ENCODE data around the gene RNLS. TPM values are rescaled to one million over a fixed set of nuclear protein-coding genes. Genes with fewer than 3 reads are reported as not detected.

Gene RNLS
- total RNA-seq, 1 donor from 2014 or later = 12.1 TPM

- DNase-seq (ENCODE audit: low spot score in 2 of 2) = no peak
- TF ChIP-seq CTCF (IDR thresholded peaks at IDR 0.05) = no peak
- Histone ChIP-seq H3K9me3 (no peaks in the 10 kb centered on the region), H3K27ac (no peak overlapping the region), H3K4me3 (no peak overlapping the region), H3K36me3 (no peaks in the 10 kb centered on the region), H3K4me1 (no peaks in the 10 kb centered on the region), H3K27me3 (no peaks in the 10 kb centered on the region)
- intact Hi-C loops (cut with DNase I) = no loop called here
Observed at GRCh38 chr10:88416801-88417200, 166.3 kb downstream of the RNLS start.

GRCh38 chr10:88415533-88416130 lies 167.5 kb downstream of the RNLS start:
- intact Hi-C loops (cut with DNase I) = no loop called here
- H3K4me3 ChIP-seq = no peak overlapping the region
- no peaks in the 10 kb centered on the region for H3K27me3 ChIP-seq
- H3K36me3 ChIP-seq = no peaks in the 10 kb centered on the region
- no peak for DNase-seq (ENCODE audit: low spot score in 2 of 2)
- H3K9me3 ChIP-seq = no peaks in the 10 kb centered on the region
- H3K27ac ChIP-seq = no peak overlapping the region
- H3K4me1 ChIP-seq = no peaks in the 10 kb centered on the region
- TF ChIP-seq CTCF (IDR thresholded peaks at IDR 0.05) = no peak

- no peaks in the 10 kb centered on the region for H3K9me3 ChIP-seq
- TF ChIP-seq CTCF (IDR thresholded peaks at IDR 0.05) = no peak
- H3K27ac ChIP-seq = no peak overlapping the region
- no peak overlapping the region for H3K4me3 ChIP-seq
- H3K36me3 ChIP-seq = no peaks in the 10 kb centered on the region
- no peak for DNase-seq (ENCODE audit: low spot score in 2 of 2)
- intact Hi-C loops (cut with DNase I) = no loop called here
- H3K27me3 ChIP-seq = no peaks in the 10 kb centered on the region
- no peaks in the 10 kb centered on the region for H3K4me1 ChIP-seq
Observed at GRCh38 chr10:88413412-88413811, 169.7 kb downstream of the RNLS start.

GRCh38 chr10:88411772-88412349 lies 171.3 kb downstream of the RNLS start:
- Histone ChIP-seq H3K27me3 (no peaks in the 10 kb centered on the region), H3K36me3 (no peaks in the 10 kb centered on the region), H3K27ac (no peak overlapping the region), H3K9me3 (no peaks in the 10 kb centered on the region), H3K4me1 (no peaks in the 10 kb centered on the region), H3K4me3 (no peak overlapping the region)
- no peak for TF ChIP-seq CTCF (IDR thresholded peaks at IDR 0.05)
- no peak for DNase-seq (ENCODE audit: low spot score in 2 of 2)
- intact Hi-C loops (cut with DNase I) = no loop called here

GRCh38 chr10:88409824-88410223 lies 173.3 kb downstream of the RNLS start:
- Histone ChIP-seq H3K4me3 (no peak overlapping the region), H3K27ac (no peak overlapping the region), H3K4me1 (no peaks in the 10 kb centered on the region), H3K27me3 (no peaks in the 10 kb centered on the region), H3K36me3 (no peaks in the 10 kb centered on the region), H3K9me3 (no peaks in the 10 kb centered on the region)
- TF ChIP-seq CTCF (IDR thresholded peaks at IDR 0.05) = no peak
- DNase-seq (ENCODE audit: low spot score in 2 of 2) = no peak
- intact Hi-C loops (cut with DNase I) = no loop called here

Data from ascending aorta (tissue), 2 donors.